Hepatocyte (in vitro differentiated cells): Measurements from ENCODE around the gene CEBPG. TPM values are rescaled to one million over a fixed set of nuclear protein-coding genes. Genes with fewer than 3 reads are reported as not detected.
A peak's percentile ranks its signal among the peaks of the same experiment; 100 is the strongest.

ENCODE experiments used
- DNase-seq: peaks from one replicate; pipeline ENCODE4 v3.0.0-alpha.2; 2016; ENCODE audit warnings: low spot score
- H2AFZ ChIP-seq: fragments of 200-600 bp; sonication (generic); 2 replicates; pipeline ENCODE4 v1.6.0; 2016; ENCODE audit warnings: antibody characterized with exemption, mild to moderate bottlenecking
- H3K27ac ChIP-seq: fragments of 200-600 bp; sonication (generic); 2 replicates; pipeline ENCODE4 v1.5.1; 2016; ENCODE audit warnings: mild to moderate bottlenecking
- H3K27me3 ChIP-seq: fragments of 200-600 bp; sonication (generic); 2 replicates; pipeline ENCODE4 v1.6.1; 2016
- H3K36me3 ChIP-seq: fragments of 200-600 bp; sonication (generic); replicated peaks from 2 replicates; pipeline ENCODE4 v1.5.1; 2016; ENCODE audit warnings: low read depth; ENCODE audit not compliant: insufficient read depth
- H3K4me1 ChIP-seq: fragments of 200-600 bp; sonication (generic); 2 replicates; pipeline ENCODE4 v1.5.1; 2016; ENCODE audit warnings: mild to moderate bottlenecking, moderate library complexity; ENCODE audit not compliant: insufficient read depth
- H3K4me2 ChIP-seq: fragments of 200-600 bp; sonication (generic); 2 replicates; pipeline ENCODE4 v1.6.0; 2016
- H3K4me3 ChIP-seq: fragments of 200-600 bp; sonication (generic); 2 replicates; pipeline ENCODE4 v1.5.1; 2016; ENCODE audit warnings: mild to moderate bottlenecking
- H3K79me2 ChIP-seq: fragments of 200-600 bp; sonication (generic); 2 replicates; pipeline ENCODE4 v1.6.0; 2017; ENCODE audit warnings: mild to moderate bottlenecking
- H3K9me2 ChIP-seq: fragments of 200-600 bp; sonication (generic); replicated peaks from 2 replicates; pipeline ENCODE4 v1.6.0; 2017; ENCODE audit warnings: mild to moderate bottlenecking; ENCODE audit not compliant: insufficient read depth
- H3K9me3 ChIP-seq: fragments of 200-600 bp; sonication (generic); 2 replicates; pipeline ENCODE4 v1.5.1; 2016; ENCODE audit warnings: low read depth, mild to moderate bottlenecking
- H4K20me1 ChIP-seq: fragments of 200-600 bp; sonication (generic); 2 replicates; pipeline ENCODE4 v1.6.0; 2016; ENCODE audit warnings: mild to moderate bottlenecking; ENCODE audit not compliant: insufficient read depth, poor library complexity, severe bottlenecking
- CTCF ChIP-seq: fragments of 200-600 bp; sonication (generic); IDR thresholded peaks from 2 replicates; pipeline ENCODE4 v1.5.1; 2016; ENCODE audit warnings: antibody characterized with exemption, mild to moderate bottlenecking; ENCODE audit not compliant: poor library complexity
- EZH2 ChIP-seq: fragments of 200-600 bp; sonication (generic); IDR thresholded peaks from 2 replicates; pipeline ENCODE4 v1.6.1; 2016; ENCODE audit warnings: antibody characterized with exemption, mild to moderate bottlenecking, borderline replicate concordance
- EZH2phosphoT487 ChIP-seq: fragments of 200-600 bp; sonication (generic); IDR thresholded peaks from one replicate; pipeline ENCODE4 v1.6.1; 2018; ENCODE audit warnings: antibody characterized with exemption, mild to moderate bottlenecking, low read depth, moderate library complexity; ENCODE audit not compliant: unreplicated experiment, severe bottlenecking
- WGBS: methylation state at CpG from one replicate; pipeline ENCODE4 v1.1.6; 2016; ENCODE audit warnings: low lambda C conversion rate; ENCODE audit errors: missing lambda C conversion rate; 5-methylcytosine and 5-hydroxymethylcytosine counted together
- polyA plus RNA-seq: library from polyadenylated mRNA; unstranded; fragments of >200 nt; fragmentation: Nextera tagmentation; extraction: Ambion mirVana; gene quantifications from 2 replicates; pipeline ENCODE4 v1.2.1, GENCODE V29; 2016
- total RNA-seq: library from RNA; depleted of rRNA; stranded (reverse); fragments of >200 nt; gene quantifications from 2 replicates; pipeline ENCODE4 v1.2.3, GENCODE V29; 2014

Gene CEBPG
- total and polyA plus RNA-seq, 2 experiments from 2014 or later, result 33.1 to 69.5 TPM

- Histone ChIP-seq H2AFZ (no peak overlapping the region), H3K9me2 (no peaks in the 10 kb centered on the region), H3K4me2 (no peak overlapping the region), H3K36me3 (no peaks in the 10 kb centered on the region), H3K27ac (peak overlapping the region; percentile 90), H3K27me3 (no peaks in the 10 kb centered on the region), H3K4me3 (no peak overlapping the region), H3K4me1 (peaks cover 55% of the 10 kb centered on the region), H3K79me2 (peaks cover 57% of the 10 kb centered on the region), H4K20me1 (peaks cover 29% of the 10 kb centered on the region), H3K9me3 (no peaks in the 10 kb centered on the region)
- no peak for DNase-seq
- no peak for TF ChIP-seq CTCF
- TF ChIP-seq EZH2phosphoT487, result no peak
- no peak for TF ChIP-seq EZH2
- WGBS, result 89% methylated on average over 28 of the region's 28 CpGs
These were observed 15.4 kb downstream of the CEBPG start for GRCh38 chr19:33388725-33389420.

- no peaks in the 10 kb centered on the region for H3K27me3 ChIP-seq
- DNase-seq, result no peak
- H3K4me3 ChIP-seq, result no peak overlapping the region
- no peak overlapping the region for H2AFZ ChIP-seq
- H3K4me1 ChIP-seq, result peaks cover 59% of the 10 kb centered on the region
- H3K36me3 ChIP-seq, result no peaks in the 10 kb centered on the region
- no peaks in the 10 kb centered on the region for H3K9me3 ChIP-seq
- TF ChIP-seq EZH2 (no peak), CTCF (no peak), EZH2phosphoT487 (no peak)
- 82% methylated on average over 22 of the region's 22 CpGs for WGBS
- peak overlapping the region; percentile 57 for H3K4me2 ChIP-seq
- H3K9me2 ChIP-seq, result no peaks in the 10 kb centered on the region
- peaks cover 23% of the 10 kb centered on the region for H4K20me1 ChIP-seq
- peak overlapping the region; percentile 90 for H3K27ac ChIP-seq
- peaks cover 50% of the 10 kb centered on the region for H3K79me2 ChIP-seq
These were observed 16.1 kb downstream of the CEBPG start for GRCh38 chr19:33389421-33390100.

GRCh38 chr19:33390101-33390907, 16.8 kb downstream of the CEBPG start:
- Histone ChIP-seq H3K4me3 (no peak overlapping the region), H3K27me3 (no peaks in the 10 kb centered on the region), H3K36me3 (no peaks in the 10 kb centered on the region), H3K4me1 (peaks cover 59% of the 10 kb centered on the region), H3K9me3 (no peaks in the 10 kb centered on the region), H3K79me2 (peaks cover 43% of the 10 kb centered on the region), H3K9me2 (no peaks in the 10 kb centered on the region), H2AFZ (no peak overlapping the region), H3K4me2 (peak overlapping the region; percentile 57), H4K20me1 (peaks cover 17% of the 10 kb centered on the region), H3K27ac (peak overlapping the region; percentile 90)
- TF ChIP-seq EZH2, result no peak
- no peak for TF ChIP-seq CTCF
- no peak for TF ChIP-seq EZH2phosphoT487
- DNase-seq, result no peak
- WGBS, result 66% methylated on average over 19 of the region's 19 CpGs
